ENCODE measurements around the gene FBLN2. TPM values are rescaled to one million over a fixed set of nuclear protein-coding genes. Genes with fewer than 3 reads are reported as not detected.
"Not testable (repeated sequence)": the region's sequence is repeated elsewhere in the genome, so short reads cannot be mapped to it uniquely, and the experiment has no call there.

Gene FBLN2
- total RNA-seq, 1 experiment from 2014 or later, result 52.7 TPM

DNA sequence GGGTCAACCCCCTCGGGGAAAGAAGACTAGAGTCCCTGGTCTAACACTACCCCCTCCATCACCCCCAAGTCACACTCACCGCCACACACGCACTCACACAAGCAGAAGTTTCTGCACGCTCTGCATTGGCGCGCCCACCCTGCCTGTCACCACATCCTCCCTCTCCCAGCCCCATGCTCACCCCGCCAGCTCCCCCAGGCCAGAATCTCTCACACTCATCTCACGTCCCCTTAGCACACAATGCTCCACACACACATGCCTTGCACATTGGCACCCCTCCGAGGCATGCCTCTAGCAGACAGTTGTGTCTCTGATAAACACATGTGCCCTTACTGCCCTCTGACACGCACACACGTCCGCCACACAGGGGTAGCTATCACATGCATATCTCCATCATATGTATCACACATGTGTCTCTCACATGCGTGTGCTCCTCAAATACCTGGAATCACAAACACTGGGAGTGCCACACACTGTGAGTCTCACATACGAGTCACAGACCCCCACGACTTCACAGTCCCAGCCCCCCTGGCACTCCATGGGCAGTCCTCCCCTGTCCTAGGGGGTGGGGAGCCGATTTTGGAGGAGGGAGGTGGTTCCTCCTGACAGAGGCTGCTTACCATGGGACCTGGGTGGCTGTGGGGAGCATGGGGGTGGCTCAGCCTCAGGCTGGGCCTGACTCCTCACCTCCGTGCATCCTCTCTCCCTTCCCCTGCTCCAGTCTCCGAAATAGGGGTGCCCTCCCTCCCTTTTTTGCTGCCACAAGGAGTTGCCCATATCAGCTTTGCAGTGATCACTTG is 898 bp downstream of the FBLN2 start:
- no peak for DNase-seq (ENCODE audit: low read depth)

DNA sequence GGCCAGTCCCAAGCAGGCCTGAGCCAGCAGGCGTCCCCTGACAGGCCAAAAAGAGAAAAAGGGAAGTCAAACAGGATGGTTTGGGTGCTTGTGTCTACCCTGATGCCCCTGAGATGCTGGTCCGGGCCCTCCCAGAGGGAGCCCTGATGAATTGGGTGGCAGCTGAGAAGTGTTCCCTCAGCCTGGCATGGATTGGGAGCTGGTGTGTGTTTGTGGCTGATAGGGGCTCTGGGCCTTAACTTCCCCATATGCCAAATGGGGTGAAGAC is 1.4 kb downstream of the FBLN2 start:
- DNase-seq (ENCODE audit: low read depth), result no peak

DNA sequence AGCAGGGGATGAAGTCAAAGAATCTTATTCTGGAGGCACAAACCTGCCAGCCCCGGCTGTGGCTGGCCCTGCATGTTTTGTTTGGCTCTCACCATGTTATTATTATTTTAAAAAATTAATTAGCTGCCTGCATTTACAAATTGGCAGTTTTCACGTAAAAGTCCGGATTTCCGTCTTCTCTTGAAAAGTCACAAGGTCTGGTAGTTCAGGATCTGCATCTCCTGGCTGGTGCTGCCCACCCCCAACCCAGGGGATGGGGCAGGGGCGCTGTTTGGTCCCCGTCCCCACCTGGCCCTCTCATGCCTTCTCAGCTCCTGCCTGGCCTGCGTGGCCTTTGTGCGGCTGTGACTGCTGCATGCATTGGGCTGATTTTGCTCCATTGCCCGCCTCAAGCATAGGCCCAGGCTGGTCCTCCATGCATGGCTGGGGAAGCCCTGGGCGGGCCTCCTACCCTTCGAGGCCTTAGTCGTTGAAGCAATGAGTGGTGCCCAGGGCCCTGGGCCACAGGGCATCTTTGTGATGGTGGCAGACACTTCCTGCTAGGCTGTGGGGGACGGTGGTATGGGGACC is 2.0 kb downstream of the FBLN2 start:
- no peak for DNase-seq (ENCODE audit: low read depth)

DNA sequence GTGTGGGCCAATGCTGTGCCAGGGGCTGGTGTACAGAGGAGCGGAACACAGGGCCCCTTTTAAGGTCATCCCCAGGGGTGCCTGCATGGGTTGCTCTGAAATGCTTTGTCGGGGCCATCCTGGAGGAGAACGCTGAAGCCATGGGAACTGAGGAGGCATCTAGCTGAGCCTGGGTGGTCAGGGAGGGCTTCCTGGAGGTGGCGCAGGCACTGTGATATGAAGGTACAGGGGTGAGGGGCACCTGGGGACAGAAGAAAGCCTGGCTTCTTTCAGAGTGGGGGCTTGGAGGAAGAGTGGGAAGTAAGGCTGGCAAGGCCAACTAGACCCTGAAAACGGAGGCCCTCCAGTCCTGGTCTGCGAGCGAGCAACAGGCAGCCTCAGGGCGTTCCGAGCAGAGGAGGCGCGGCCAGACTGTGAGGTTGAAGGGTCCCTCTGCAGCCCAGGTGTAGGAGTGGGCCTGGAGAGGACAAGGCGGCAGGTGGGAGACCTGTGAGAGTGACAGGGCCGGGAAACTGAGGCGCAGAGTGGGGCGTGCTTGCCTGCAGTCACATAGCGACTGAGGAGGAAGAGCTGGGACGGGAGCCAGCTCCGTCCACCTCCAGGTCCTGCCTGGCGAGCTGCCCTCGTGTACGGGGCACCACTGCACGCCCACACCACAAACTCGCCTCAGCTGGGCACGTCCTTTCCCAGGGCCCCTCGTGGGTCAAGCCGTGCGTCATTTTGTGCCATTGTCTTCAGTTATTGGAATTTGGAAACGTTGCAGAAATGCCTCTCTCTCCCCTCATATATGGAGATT is 4.1 kb downstream of the FBLN2 start:
- DNase-seq (ENCODE audit: low read depth), result peak; percentile 32

DNA sequence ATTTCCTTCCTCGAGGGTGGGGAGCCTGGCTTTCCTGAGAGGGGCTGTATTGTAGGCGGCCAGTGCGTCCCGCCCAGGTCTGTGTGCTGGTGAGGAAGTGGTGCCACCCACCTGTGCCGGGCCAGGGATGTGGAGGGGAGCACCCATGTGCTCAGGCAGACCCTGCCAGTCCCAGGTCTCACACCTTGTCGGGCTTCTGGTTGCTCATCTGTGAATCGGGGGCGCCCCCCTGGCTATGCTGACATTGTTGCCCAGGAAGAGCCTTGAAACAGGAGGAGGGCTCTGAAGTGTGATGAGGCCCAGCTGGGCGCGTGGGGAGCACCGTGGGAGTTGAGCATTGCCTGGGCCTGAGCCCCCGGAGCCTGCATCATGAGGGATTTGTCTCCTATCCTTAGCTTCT is 4.8 kb downstream of the FBLN2 start:
- no peak for DNase-seq (ENCODE audit: low read depth)

DNA sequence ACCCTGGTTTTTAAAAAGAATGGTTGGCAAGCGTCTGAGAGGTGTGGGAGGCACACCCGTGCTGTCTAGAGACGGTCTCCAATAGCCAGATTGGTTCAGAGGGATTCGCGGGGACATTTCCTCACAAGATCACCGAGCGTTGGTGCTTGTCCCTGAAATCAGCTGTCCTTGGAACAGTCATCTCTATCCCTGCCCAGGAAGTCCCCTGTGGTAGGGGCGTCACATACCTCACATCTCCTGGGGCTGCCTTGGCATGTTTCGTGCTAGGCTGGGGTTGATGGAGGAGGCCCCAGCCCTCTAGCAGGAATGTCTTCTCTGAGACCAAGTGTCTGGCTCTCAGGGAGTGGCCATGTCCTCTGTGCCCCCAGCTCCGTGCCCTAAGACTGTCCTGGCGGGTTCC is 6.8 kb downstream of the FBLN2 start:
- DNase-seq (ENCODE audit: low read depth), result no peak

DNA sequence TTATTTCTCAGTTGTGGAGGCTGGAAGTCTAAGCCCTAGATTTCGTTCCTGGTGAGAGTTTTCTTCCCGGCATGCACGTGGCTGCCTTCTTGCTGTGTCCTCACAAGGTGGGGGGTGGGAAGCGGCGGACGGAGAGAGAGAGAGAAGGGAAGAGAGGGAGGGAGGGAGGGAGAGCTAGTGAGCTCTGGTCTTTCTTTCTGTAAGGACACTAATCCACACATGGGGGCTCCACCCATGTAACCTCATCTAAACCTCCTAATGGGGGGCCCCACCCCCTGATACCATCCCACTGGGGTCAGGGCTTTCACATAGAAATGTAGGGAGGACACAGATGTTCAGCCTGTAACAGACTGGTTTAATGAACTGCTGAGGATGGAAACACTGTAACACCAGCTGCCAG is 7.3 kb downstream of the FBLN2 start:
- peak; percentile 62 for DNase-seq (ENCODE audit: low read depth)

DNA sequence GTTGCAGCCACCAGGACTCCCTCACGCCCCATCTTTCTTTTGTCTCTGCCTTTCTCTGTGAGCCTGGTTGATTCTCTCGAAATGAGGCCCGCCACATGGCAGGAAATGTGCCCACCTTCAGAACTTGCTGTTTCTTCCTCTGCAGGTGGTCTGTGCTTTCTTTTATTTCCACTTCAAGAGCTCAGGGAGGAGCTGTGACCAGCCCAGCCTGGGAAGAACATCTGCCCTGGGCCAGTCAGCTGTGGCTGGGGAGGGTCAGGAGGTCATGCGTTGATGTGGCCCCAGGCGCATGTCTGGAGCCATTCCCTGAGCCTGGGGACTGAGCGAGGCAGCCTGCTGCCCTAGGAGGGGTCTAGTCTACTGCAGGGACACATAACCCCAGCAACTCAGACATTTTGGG is 8.0 kb downstream of the FBLN2 start:
- peak; percentile 64 for DNase-seq (ENCODE audit: low read depth)

DNA sequence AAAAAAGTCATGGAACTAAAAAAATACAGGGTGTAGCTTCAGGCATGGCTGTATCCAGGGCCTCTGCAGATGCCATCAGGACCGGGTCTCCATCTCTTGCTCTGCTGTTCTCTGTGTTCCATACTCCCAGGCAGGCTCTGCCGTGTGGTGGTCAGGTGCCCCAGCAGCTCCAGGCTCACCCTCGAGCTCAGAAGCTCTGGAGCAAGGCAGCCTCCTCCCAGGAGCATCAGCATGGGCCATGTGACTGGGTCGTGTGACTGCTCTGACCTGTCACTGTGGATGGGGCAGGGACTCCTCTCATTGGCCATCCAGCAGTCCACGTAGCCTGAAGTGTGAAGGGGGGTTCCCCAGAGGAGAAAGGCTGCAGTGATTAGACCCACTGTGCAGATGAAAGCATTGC is 8.5 kb downstream of the FBLN2 start:
- DNase-seq (ENCODE audit: low read depth), result no peak

DNA sequence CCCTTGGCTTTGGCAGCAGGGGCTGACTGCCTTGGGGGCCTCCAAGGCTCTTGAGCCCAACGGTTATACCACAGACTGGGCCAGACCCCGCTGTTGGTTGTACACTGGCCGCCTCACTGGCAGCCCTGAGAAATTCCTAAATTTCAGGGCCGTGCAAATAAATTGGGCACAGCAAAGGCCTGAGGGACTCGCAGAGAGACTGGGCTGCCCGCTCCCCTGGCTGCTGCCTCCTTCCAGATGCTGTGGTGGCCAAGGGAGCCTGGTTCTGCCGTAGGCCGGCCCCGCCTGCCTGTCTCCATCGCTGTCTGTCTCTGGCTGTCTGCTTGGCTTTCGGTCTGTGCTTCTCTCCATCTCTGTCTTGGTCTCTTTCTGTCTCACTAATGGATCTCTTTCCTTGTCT is 9.0 kb downstream of the FBLN2 start:
- no peak for DNase-seq (ENCODE audit: low read depth)

DNA sequence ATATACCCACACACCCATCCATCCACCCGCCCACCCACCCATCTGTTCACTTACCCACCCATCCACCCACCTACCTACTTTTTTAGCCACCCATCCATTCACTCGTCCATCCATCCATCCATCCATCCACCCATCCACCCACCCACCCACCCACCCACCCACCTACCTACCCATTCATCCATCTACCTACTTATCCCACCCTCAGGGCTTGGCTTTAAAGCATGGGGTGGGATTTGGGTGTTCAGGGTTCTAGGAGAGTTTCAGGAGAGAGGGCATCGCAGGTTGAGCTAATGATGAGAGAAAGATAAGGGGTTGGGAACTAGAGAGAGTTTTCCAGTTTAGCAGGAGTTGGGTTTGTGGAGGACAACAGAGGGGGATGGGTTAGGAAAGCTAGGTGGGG is 9.7 kb downstream of the FBLN2 start:
- DNase-seq (ENCODE audit: low read depth), result no peak

DNA sequence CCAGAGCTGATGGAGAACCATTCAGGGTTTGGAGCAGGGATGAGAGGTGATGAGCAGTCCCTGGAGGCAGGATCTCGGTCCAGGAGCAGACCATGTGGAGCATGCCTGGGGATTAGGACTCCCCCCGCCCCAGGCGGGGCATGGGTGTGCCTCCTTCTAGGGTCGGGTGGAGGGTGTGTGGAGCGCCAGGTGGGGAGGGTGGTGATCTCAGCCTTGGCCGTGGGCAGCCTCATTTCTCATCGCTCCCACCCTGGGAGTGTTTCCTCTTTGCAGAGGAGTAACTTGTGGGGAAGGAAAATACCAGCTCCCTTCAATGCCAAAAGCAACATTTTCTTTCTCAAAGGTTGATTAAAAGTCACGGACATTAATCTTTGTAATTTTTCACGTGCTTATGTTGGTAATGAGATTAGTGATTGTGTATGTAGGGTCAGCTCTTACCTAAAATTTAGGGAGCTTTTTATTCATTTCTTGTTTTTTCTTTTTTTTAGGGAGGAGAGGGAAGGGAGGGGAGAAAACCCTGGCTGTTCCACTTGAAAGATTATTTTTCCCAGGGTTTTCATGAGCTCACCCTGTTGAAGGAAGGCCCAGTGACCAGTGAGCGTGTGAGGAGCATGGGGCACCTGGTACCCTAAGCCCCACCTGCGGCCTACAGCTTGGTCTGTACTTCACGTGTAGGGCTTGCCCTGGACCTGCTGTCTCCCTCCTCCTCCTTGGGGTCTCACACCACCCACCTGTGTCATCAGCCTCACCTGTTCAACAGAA is 11.0 kb downstream of the FBLN2 start:
- DNase-seq (ENCODE audit: low read depth), result peak; percentile 51

DNA sequence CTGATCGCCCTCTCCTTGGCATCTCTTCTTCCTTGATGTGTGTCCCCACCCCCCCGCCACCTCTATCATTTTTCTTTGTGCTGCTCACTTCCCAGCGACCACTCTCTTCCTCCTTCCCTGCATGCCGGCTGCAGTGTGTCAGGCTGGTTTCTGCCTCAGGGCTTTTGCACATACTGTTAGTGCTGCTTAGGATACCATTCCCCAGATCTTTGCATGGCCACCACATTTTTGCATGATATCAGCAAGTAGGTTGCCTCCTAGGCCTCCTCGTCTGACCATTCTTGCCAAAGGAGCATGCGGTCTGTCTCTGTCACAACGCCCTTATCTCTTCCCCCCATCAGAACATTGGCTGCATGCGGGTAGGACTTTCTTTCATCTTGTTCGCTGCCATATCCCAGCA is 12.5 kb downstream of the FBLN2 start:
- DNase-seq (ENCODE audit: low read depth), result peak; percentile 77

DNA sequence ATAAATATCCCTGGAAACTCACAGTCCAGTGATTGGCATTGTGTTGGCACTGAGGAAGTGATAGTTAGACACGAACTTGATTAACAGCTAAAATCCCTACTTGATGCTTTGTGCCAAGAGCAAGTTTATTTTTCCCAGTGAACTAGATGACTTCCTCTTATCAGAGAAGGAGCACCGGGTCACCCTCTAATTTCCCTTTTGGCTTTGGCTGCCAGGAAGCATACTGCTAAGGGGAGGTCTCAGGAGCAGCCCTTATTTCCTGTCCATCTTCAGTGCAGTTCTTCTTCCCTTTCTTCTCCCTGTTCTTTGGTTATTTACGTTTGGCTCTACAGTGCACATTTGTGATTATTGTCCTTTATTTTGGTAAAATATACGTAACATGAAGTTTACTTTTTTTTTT is 13.0 kb downstream of the FBLN2 start:
- no peak for DNase-seq (ENCODE audit: low read depth)

DNA sequence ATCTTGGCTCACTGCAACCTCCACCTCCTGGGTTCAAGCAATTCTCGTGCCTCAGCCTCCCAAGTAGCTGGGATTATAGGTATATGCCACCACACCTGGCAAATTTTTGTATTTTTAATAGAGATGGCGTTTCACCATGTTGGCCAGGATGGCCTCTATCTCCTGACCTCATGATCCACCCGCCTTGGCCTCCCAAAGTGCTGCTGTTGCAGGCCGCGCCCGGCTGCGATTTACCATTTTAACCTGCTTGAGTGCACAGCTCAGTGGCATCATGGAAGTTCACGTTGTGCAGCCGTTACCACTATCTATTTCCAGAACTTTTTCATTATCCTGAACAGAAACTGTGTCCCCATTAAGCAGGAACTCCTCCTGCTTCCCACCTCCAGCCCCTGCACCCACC is 13.5 kb downstream of the FBLN2 start:
- not testable (repeated sequence) for DNase-seq (ENCODE audit: low read depth)

DNA sequence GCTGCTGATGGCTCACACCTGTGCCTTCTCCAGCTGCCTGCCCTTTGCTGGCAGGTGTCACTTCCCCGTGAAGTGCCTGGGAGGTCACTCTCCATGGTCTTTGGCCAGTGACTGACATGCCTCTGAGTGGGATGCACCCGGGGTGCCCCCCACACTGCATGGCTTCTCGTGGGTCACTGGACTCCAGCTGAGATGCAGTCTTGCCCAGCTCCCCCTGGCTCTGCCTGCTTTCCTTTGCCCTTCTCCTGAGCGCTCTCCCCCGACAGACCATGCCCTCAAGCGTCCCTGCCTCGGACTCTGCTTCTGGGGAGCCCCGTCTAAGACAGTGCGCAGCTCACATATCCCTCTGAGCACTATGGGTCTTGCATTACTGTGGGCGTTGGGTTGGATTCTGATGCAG is 14.4 kb downstream of the FBLN2 start:
- no peak for DNase-seq (ENCODE audit: low read depth)

DNA sequence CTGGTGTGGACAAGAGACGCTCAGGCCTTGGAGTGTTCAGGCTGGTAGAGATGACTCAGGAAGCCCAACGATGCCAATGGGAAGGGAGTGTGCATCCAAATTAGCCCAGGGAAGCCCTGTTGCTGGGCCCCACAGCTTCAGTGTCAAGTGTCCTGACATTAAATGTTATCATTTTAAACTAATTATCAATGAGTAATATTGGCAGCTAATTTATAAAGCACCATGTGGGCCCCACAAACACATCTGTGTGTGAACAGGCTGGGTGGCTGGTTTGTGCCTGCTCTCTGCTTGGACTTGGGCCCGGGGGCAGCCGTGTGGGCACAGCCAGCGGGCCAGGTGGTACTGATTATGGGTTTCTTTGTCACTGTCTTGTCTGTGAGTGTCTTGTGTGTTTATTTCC is 15.0 kb downstream of the FBLN2 start:
- peak; percentile 49 for DNase-seq (ENCODE audit: low read depth)

DNA sequence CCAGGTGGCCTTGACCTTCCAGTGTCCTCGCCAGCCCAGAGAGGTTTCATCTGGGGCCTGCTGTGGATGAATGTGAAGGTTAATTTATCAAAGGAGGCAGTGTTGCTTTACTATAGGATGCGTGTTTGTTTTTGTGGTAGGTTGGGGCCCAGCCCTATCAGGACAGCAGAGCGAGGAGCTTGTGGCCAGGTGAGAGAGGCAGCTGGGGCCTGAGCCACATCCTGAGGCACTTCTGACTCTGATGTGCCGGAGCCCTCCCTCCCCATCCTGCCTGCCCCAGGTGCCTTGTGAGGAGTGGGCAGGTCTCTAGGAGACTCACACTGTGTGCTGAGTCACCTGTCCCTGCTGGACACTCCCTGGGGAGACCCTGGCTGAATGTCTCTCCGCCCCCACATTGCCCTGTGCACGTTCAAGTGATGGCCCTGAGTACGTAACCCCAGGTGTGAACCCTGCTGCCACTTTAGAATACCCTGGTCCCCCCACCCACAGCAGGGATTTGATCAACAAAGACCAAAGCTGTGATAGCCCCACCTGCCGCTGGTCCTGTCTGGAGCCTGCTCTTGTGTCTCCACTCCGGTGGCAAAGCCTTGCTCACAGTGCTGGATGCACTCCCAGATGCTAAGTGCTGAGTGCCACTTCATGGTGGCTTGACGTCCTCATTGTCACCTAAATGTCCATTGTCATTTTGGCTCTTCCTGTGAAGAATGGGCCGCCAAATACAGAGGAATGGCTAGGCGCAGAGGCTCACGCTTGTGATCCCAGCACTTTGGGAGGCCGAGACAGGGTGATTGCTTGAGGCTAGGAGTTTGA is 16.0 kb downstream of the FBLN2 start:
- DNase-seq (ENCODE audit: low read depth), result no peak

DNA sequence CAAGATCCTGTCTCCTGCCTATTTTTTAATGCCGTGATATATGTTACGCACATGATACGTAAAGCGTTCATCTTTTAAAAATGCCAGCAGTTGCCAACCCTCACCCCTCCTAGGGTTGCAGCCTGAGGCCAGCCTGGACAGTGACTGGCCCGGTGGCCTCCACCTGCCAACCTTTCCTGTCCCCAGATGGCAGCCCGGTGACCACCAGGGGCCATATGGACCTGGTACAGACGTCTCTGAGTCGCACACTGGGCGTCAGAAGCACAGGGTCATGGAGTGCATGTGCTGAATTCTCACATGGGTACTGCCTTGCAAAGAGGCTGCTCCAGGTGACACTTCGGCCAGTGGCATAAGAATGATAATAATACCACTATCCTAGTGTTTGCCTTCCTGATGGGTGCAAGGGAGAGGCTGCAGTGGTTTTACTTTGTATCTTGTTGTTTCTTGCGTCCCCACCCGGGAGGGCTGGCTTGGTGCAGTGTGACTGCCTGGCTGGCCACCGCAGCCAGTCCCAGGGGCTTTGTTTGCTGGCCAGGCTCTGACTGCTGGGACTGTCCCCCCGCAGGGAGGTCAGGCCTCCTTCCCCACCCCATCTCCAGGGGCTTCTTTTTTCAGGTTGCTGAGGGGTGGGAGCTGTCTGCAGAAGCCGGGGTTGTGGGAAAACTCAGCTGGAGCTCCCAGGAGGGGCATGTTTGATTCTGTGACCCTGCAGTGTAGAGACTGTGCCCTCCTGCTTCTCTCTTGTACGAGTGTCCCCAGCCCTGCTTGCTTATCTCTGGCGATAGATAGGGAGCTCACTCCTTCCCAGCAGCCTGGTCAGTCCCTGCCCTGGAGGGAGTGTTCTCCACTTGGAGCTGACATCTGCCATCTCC is 16.9 kb downstream of the FBLN2 start:
- no peak for DNase-seq (ENCODE audit: low read depth)

DNA sequence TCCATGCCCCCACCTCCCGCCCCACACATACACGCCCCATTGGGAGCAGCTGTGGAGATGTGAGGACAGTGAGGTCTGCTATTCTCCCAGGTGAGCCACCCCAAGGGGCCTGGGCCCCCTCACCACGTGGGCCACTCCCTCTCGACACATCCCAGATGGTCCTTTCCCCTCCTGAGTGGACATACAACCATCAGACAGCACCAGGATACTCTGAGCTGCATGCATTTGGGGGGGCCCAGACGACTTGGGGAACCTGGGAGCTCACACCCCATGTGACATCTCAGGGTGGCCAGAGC is 17.5 kb downstream of the FBLN2 start:
- no peak for DNase-seq (ENCODE audit: low read depth)

DNA sequence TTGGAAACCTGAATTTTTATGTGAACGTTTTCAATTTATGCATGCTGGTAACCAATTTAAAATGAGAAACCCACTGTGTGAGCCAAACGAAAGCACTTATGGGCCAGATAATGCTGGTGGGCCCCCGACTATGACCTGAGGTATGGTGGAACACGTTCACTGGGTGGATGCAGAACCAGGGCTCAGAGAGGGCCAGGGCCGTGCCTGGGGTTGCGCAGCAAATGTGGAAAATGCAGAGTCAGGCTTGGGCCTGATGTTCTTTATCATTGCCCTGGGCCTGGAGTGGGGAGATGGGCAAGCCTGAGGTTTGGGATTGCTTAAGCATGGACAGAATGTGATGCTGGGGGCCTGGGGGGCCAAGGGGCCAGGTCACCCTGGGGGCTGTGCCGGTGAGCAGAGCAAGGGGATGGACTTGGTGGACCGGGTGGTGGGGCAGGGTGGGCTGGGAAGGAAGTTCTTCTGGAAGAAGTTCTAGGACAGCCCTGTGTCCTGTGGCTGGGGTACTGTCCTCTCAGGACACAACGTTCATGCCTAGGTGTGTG is 17.9 kb downstream of the FBLN2 start:
- DNase-seq (ENCODE audit: low read depth), result no peak
